HG03439 (cell line): ENCODE results near the gene KCNT1.

Source experiments
- ATAC-seq: cut with Tn5 transposase; IDR thresholded peaks from one replicate; pipeline ENCODE4 v1.9.1; 2021; ENCODE audit warnings: mild to moderate bottlenecking, moderate library complexity; ENCODE audit not compliant: unreplicated experiment

KCNT1 gene

DNA sequence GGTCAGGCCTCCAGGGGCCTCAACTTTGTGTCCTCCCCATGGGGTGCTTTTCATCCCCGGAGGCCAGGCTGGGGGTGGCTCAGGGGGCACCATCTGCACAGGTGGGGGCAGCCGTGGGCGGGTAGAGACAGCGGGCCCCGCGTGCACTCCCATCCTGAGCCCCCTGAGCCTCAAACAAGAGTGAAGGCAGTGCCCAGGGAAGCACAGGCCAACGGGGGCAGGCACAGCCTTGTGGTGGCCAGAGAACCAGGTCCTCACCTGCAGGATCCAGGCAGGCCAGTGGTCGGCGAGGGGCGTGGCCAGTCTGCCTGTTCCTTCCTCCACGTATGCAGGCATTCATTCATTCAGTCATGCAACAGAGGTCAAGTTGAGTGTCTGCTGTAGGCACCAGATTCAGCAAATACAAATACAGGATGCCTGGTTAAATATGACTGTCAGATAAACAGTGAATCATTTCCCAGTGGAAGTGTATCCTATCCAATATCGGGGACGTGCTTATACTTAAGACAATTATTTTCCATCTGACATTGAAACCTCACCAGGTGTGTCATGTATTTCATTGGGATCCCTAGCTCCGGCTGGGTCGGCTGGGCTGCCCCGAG lies 22.3 kb downstream of the KCNT1 start:
- no peak for ATAC-seq

DNA sequence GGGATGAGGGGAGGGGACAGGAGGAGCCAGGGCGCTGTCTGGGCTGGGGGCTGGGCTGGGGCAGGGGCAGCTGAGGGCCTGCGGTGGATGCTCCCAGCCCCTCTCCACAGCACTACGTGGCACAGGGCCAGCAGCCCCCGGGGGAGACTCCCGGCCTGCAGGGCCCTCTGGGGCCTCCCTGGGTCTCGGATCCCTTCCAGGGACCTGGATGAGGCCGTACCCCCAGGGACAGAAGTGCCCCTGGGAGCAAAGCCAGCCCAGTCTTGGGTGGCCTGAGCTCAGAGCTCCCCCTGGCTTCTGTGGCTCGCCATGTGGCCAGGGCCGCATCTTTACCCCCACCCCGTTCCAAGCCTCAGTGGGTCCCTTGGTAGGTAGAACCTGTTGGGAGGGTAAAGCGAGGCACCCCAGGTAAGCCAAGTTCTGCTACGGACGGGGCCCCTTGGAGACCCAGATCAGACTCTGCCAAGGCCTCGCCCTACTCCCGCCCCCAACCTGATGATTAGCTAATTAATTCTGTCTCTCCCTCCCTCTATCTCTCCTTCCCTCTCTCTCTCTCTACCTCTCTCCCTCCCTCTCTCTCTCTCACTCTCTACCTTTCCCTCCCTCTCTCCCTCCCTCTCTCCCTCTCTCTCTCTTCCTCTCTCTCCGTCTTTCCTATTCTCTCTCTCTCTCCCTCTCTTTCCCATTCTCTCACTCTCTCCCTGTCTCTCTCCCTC lies 24.3 kb downstream of the KCNT1 start:
- no peak for ATAC-seq

DNA sequence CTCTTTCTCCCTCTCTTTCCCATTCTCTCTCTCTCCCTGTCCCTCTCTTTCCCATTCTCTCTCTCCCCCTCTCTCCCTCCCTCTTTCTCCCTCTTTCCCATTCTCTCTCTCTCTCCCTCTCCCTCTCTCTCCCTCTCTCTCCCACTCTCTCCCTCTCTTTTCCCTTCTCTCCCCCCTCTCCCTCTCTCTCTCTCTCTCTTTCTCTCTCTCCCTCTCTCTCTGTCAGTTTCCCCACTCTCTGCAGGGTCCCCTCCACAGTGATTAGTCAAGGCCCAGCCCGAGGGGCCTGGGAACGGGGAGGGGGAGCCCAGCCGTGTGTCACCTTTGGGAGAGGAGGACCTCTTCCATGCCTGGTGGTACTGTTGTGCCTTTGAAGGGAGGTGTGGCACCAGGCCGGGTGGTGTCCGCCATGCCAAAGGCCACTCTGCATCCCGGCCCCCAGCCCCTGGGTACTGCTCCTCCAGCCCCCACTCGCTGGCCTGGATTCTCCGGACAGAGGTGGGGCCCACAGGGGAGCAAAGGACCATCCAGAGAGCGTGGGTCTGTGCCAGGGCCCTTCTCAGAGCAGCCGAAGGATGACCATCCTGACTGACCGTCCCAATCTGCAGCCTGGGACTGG lies 25.4 kb downstream of the KCNT1 start:
- ATAC-seq, result no peak

DNA sequence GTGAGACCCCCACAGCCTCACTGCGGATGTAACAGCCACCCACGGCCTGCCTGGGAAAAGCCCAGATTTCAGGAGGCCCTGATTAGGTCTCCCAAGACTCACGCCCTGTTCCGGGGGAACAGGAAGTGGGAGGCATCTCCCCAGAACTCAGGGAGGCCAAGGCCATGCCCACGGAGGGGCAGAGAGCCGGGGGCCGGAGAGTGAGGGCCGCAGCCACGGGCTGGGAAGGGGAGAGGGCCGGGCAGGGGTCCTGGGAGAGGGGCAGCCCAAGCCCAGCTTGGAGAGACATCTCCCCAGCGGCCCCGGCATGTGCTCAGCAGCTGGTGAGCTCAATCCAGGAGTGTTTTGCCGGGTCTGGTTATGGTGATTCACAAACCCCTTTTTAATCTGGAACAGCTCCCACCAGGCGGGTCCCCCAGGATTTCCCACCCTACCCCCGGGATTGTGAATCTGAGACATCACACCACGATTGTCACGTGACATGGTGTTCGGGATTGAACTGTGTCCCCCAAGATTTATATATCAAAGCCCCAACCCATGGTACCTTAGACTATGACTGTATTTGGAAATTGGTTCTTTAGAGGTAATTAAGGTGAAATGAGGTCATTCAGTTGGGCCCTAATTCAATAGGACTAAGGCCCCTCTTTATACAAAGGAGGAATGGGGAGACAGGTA lies 26.6 kb downstream of the KCNT1 start:
- ATAC-seq, result no peak

DNA sequence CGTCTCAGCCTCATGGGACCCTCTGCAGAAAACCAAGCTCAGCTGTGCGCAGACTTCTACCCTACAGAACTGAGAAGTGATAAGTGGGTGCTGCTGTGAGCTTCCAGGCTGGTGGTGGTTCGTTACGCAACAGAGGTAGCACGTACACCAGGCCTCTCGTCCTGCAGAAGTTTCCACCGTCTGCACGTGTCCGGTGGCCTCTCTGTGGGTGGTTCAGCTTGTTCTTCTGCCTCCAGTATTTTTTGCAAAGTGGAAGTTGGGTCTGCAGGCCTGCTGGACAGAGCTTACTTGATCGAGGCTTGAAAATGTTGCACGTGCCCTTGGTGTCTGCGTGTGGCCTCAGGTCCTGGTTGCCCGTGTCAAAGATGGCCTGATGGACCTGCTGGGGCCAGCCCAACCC lies 27.5 kb downstream of the KCNT1 start:
- ATAC-seq, result no peak

DNA sequence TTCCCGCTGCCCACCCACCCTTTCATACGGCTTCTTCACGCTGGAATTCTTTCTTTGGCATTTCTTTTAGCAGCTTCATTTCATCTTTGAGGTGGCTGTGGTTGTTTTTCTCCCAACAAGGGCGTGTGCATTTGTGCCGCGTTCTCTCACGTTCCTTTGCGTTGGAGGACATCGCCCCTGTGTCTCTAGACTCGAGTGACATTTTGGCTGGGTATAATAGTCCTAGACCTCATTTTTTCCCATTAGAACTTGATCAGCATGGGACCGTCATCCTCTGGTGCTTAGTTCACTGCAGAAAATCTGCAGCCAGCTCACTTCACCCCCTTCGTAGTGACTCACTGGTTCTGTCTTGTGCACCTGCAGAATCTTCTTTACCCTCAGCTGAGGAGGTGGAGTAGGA lies 29.5 kb downstream of the KCNT1 start:
- ATAC-seq, result no peak

DNA sequence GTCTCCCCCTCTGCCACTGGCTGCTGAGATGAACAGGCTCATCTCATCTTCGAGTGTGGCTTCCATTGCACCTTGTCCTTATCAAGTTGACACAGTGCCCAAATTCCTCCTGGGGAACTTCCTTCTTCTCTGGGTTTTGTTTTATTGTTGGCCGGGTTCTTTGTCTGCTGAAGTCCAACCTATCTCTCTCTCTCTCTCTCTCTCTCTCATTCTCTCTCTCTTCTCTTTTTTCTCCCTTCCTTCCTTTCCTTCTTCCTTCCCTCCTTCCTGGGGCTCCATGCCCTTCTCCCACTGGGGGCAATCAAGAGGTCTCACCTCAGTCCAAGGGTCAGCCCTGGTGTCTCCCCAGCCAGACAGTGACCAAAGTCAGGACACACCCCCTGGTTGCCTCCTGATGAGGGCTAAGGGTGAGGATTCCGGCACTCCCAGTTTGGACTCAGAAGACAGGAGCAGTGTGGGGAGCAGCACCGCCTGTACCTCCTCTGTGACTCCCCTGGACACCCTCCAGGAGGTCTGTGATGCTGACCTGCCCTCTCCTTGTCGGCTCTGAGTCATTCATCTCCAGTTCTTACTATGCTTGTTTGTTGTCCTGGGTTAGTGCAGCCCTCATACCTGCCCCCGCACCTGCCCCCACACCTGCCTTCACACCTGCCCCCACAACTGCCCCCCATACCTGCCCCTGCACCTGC lies 30.7 kb downstream of the KCNT1 start:
- ATAC-seq, result no peak

DNA sequence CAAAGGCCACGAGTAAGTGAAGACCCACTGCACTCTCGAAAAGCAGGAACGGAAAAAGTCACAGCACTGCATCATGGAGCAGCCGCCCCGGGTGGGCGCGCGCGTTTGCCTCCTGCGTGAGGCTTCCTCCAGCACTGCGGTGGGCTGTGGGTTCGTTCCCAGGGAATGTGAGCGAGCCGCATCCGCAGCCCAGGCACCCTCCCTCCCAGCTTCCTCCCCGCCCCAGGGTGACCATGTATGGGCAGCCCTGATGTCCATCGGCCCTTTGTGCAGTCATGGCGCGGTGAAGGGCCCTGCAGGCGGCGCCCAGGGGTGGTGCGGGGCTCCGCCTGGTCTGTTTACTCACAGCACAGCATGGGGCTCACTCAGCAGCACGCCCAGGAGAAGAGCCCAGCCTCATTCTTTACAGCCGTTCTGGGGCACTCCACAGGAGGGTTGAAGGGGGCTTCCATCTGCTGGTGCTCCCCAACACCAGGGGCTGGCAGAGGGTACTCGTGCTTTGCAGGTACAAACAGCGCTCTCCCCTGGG lies 32.7 kb downstream of the KCNT1 start:
- ATAC-seq, result no peak

DNA sequence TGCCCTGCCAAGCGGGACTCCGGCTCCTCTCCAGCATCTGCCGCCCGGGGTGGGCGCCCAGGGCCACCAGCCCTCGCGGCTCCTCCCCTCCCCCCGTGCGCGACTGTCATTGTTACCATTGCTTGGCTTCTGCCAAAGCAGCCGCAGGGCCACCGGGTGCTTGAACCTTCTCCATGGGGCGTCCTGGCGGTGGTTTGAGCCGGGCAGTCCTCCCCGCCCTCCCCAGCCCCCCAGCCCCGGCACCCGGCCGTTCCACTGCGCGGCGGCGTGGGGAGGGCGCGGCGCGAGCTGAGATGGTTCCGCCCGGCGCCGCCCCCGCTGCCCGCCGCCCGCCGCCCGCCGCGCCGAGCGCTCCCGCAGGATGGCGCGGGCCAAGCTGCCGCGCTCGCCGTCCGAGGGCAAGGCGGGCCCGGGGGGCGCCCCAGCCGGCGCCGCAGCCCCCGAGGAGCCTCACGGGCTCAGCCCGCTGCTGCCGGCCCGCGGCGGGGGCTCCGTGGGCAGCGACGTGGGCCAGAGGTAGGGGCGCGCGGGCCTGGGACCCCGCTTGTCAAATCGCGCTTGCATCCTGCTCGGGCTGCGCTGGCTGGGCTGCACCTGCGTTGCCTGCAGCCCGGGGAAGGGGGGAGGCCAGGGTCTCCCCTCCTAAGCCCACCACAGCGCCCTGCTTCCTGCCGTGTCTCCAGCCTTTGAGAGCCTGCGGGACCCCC lies 34.4 kb downstream of the KCNT1 start:
- ATAC-seq, result no peak

DNA sequence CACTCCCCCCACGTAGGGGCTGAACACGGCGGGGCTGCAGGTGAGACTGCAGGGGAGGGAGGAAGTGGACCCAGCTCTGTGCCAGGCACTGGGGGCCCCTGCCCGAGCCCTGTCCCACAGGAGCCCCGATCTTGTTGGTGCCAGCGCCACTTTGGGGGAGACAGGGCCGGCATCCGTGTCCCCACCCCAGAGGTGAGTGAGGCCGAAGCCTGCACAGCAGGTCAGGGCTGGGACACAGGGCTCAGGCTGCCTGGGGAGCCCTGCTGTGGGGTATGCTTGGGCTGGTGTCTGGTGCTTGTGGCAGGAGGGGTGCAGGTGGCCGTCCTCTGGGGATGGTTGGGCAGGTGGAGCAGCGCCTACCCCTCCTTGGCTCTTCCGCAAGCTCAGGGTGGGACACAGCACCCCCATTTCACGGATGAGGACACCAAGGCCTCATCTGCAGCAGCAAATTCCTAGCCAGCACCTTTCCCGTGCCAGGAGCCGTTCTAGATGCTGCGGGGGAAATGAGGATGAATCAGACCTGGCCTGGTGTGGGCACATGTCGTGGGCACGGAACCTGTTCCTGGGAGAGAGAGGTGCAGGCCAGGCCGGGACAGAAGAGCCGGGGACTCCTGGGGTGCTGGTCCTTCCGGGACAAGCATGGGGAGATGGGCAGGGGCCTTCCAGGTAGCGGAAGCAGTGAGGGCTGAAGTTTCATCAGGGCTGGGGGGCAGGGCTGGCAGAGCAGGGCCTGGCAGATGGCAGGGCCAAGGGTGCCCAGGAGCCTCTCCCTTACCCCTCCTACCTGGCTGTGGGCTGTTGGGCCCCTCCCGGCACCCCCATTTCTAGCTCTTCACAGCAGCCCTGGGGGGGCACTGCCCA lies 35.2 kb downstream of the KCNT1 start:
- ATAC-seq, result no peak

DNA sequence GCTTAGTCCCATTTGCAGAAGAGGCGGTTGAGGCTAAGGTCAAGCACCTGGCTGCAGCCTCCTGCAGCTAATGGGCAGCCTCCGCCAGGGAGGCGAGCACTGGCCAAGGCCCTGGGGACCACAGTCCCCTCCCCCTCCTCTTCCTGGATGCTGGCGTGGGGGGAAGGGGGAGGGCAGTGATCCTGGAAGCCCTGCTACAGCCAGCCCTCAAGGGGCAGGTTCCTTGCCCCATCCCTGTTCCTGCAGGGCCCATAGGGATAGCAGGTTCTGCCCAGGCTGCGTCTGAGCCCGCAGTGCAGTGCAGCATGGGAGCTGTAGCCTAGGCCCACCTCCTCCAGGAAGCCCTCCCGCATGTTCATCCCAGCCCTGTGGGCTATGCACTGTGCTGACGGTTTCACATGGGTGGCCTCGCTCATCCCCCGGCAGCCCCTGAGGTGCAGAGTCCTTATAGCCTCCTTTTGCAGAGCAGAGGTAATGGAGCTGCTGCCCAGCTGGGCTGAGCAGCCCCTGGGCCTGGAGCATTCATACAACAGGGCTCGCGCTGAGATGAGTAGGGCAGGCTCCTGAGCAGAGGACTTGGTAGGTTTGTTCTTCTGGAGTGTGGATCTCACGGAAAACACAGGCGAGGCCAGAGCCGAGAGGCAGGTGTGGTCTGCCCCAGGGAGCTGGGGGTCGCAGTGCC lies 36.0 kb downstream of the KCNT1 start:
- ATAC-seq, result no peak

DNA sequence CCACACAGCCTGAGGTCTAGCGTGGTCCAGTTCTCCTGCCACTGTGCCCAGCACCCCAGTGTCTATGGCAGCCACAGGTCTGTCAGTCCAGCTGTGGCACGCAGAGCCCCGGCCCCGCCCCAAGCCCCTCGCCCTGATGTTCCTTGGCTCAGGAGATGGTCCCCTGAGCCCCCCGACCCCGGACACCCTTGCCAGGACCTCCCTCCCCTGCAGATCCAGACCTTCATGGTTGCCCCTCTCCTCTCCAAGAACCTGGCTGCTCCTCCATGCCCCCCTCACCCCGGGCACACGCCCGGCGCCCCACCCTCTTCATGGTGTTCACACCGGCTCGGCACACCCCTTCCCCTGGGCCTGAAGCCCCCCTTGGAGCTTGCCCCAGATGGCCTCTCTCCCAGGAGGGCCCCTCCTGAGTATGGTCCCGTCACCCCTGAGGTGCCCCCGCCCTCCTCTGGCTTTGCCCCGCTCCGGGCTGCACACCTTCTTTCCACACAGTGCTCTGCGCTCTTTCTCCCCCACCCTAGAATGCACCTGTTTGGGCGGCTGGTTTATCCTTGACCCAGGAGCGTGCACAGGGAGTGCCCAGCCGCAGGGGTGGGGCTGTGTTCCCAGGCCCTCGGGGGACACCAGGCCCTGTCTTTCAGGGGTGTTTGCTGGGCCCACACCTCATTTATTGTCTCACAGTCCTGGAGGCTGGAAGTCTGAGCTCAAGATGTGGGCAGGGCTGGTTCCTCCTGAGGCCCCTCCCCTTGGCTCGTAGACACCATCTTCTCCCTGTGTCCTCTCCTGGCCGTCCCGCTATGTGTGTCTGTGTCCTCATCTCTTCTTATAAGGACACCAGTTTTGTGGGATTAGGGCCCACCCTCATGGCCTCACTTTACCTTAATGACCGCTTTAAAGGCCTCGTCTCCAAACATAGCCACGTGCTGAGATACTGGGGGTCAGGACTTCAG lies 37.6 kb downstream of the KCNT1 start:
- no peak for ATAC-seq

DNA sequence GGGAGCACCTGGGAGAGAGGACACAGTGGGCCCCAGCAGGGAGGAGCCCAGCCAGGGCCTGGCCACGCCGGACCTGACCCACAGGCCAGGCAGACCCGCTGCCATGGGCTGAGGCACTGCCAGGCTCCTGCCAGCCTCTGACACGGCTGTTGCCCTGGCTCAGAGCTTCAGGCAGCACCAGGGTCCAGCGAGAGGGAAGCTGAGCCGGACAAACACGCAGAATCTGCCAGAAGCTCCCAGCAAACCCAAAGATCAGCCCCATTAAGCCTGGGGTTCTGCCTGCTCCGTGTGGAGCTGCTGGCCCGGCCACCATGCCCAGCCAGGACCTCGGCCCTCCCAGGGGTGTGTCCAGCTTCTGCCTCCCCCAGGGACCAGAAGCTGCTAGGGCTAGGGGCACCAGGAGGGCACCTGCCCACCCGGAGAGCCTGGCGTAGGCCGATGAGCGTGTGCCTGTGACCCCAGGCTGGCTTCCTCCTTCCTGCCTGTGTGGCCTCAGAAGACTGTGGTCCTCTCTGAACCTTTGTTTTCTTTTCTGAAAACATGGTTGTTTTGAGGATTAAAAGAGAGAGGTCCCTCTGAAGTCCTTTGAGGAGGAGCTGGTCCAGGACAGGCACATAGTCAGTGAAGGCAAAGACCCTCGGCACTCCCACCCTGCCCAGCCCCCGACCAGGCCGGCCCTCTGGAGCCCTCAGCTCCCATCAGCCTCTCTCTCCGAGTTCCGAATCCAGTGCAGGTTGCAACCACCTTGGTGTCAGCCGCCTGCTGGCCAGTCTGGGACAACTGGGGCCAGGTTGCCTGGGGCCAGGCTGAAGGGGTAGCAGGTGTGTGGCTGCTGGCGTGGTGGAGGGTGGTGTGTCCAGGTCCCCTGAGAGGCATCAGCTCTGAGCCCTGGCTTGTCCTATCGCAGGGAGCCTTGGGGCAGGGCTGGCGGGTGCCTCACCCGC lies 39.6 kb downstream of the KCNT1 start:
- no peak for ATAC-seq

DNA sequence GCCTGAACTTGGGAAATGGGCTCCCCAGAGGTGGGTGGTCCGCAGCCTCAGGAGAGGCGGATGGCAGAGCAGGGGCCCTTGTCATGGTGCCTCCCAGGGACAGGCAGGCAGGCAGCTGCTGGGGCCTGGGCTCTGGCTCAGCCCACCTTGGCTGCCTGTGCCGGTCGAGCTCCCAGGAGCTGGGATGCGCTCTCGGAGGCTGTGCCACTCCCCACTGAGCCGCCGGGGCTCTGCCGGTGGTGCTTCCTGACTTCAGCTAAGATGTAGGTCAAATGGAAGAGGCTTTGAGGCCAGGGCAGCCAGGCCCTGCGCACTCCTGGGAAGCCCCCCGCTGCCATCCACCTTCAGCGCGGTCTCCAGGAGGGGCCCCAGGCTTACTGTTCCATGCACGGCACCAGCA lies 41.0 kb downstream of the KCNT1 start:
- no peak for ATAC-seq

DNA sequence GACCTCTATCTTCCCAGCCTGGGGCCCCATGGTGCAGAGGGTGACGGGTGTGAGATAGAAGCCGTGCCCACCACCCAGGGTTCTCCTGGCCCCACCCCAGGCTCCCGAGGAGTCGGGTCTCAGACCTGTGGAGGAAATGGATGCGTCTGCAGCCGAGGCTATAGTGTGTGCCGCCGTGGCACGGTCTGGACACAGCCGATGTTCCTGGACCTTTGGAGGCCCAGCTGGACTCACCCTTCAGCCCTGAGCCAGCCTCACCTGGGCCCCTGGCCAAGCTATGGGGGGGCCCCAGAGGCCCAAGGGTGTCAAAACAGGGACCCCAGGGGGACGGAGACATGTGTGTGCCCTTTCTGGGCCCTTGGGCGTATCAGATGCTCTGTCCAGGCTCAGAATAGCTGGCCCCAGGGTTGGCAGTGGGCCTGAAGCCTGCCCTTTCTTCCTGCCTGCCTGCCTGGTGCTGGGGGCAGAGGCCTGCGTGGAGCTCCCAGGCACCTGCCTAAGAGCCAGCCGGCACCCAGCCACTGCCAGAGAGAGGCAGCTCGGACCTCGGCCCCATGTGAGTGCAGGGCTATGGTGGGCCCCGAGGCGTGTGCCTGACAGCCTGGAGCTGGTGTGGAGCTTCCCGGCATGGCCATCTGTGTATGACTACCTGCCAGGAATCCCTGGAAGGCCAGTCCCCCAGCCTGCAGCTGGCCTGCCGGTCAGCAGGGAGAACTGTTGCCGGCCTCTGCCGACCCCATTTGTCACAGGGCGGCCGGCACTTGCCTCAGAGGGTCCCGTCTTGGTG lies 41.8 kb downstream of the KCNT1 start:
- no peak for ATAC-seq
